ENCODE data around the gene DRGX. TPM values are rescaled to one million over a fixed set of nuclear protein-coding genes. Genes with fewer than 3 reads are reported as not detected.

Gene DRGX
- total and polyA plus RNA-seq, 2 donors (not counting 1 experiment from before 2014, with no cell fraction given), result not detected

GRCh38 chr10:49417311-49418052 is 21.6 kb upstream of the DRGX start:
- intact Hi-C loops (cut with micrococcal nuclease), result no loop called here
- Histone ChIP-seq H3K4me3 (ENCODE audit: control extremely low read depth in 1 of 5, extremely low read depth in 1 of 5, insufficient read depth in 1 of 5, low read depth in 2 of 5, low read length in 4 of 5) (no peak overlapping the region), H3K4me2 (replicated peaks; ENCODE audit: low read depth, low read length, poor library complexity, severe bottlenecking) (no peak overlapping the region), H3K27me3 (replicated peaks in 1 of 4; ENCODE audit: control extremely low read depth in 1 of 4, control insufficient read depth in 3 of 4, insufficient read depth in 4 of 4, low read length in 3 of 4) (peaks cover 0 to 2% (median 0%) of the 10 kb centered on the region in 4 experiments), H3K4me1 (ENCODE audit: control insufficient read depth in 2 of 2, insufficient read depth in 2 of 2, low read length in 2 of 2) (no peaks in the 10 kb centered on the region), H3K9ac (ENCODE audit: low read length) (no peak overlapping the region), H3K9me3 (ENCODE audit: control extremely low read depth in 1 of 3, control insufficient read depth in 2 of 3, insufficient read depth in 1 of 3, low read length in 2 of 3) (no peaks in the 10 kb centered on the region), H2AFZ (ENCODE audit: insufficient read depth, low read depth, low read length, poor library complexity, severe bottlenecking) (no peak overlapping the region), H3K79me2 (ENCODE audit: control insufficient read depth, insufficient read depth, low read length) (no peaks in the 10 kb centered on the region), H3K36me3 (replicated peaks in 1 of 2; ENCODE audit: control extremely low read depth in 1 of 2, control insufficient read depth in 1 of 2, extremely low read depth in 1 of 2, insufficient read depth in 2 of 2, low read length in 1 of 2) (no peaks in the 10 kb centered on the region), H3K27ac (ENCODE audit: low read length in 2 of 2) (no peak overlapping the region), H4K20me1 (ENCODE audit: control insufficient read depth, insufficient read depth, low read length, poor library complexity, severe bottlenecking) (no peaks in the 10 kb centered on the region)
- DNase-seq (no peak), ATAC-seq (ENCODE audit: low read depth) (no peak)
- CTCF ChIA-PET, result no interaction called here
- H3K9me3 Mint-ChIP-seq (ENCODE audit: insufficient read depth), result no peaks in the 10 kb centered on the region
- H3K4me3 Mint-ChIP-seq, result no peak overlapping the region
- no peaks in the 10 kb centered on the region for H3K4me1 Mint-ChIP-seq
- WGBS (ENCODE audit: insufficient coverage), result 93% methylated on average over 24 of the region's 29 CpGs
- H3K27me3 Mint-ChIP-seq, result peaks cover 9% of the 10 kb centered on the region
- POLR2A ChIA-PET, result no interaction called here
- no peak for TF ChIP-seq EZH2 (IDR thresholded peaks at IDR 0.05; ENCODE audit: borderline replicate concordance, insufficient read depth, low read depth, low read length, poor library complexity, severe bottlenecking)
- TF ChIP-seq CTCF (IDR thresholded peaks at IDR 0.05), result no peak
- H3K27ac Mint-ChIP-seq, result no peak overlapping the region

- Histone ChIP-seq H3K27me3 (replicated peaks in 1 of 4; ENCODE audit: control extremely low read depth in 1 of 4, control insufficient read depth in 3 of 4, insufficient read depth in 4 of 4, low read length in 3 of 4) (peaks cover 0 to 5% (median 0%) of the 10 kb centered on the region in 4 experiments), H3K4me3 (ENCODE audit: control extremely low read depth in 1 of 5, extremely low read depth in 1 of 5, insufficient read depth in 1 of 5, low read depth in 2 of 5, low read length in 4 of 5) (no peak overlapping the region), H3K27ac (ENCODE audit: low read length in 2 of 2) (no peak overlapping the region), H3K9ac (ENCODE audit: low read length) (no peak overlapping the region), H2AFZ (ENCODE audit: insufficient read depth, low read depth, low read length, poor library complexity, severe bottlenecking) (no peak overlapping the region), H4K20me1 (ENCODE audit: control insufficient read depth, insufficient read depth, low read length, poor library complexity, severe bottlenecking) (no peaks in the 10 kb centered on the region), H3K9me3 (ENCODE audit: control extremely low read depth in 1 of 3, control insufficient read depth in 2 of 3, insufficient read depth in 1 of 3, low read length in 2 of 3) (no peaks in the 10 kb centered on the region), H3K4me2 (replicated peaks; ENCODE audit: low read depth, low read length, poor library complexity, severe bottlenecking) (no peak overlapping the region), H3K36me3 (replicated peaks in 1 of 2; ENCODE audit: control extremely low read depth in 1 of 2, control insufficient read depth in 1 of 2, extremely low read depth in 1 of 2, insufficient read depth in 2 of 2, low read length in 1 of 2) (no peaks in the 10 kb centered on the region), H3K79me2 (ENCODE audit: control insufficient read depth, insufficient read depth, low read length) (no peaks in the 10 kb centered on the region), H3K4me1 (ENCODE audit: control insufficient read depth in 2 of 2, insufficient read depth in 2 of 2, low read length in 2 of 2) (no peaks in the 10 kb centered on the region)
- ATAC-seq (ENCODE audit: low read depth) (no peak), DNase-seq (no peak)
- WGBS (ENCODE audit: insufficient coverage), result no CpG with 5 or more reads among the region's 2 CpGs
- intact Hi-C loops (cut with micrococcal nuclease), result no loop called here
- Mint-ChIP-seq H3K27me3 (peaks cover 18% of the 10 kb centered on the region), H3K9me3 (ENCODE audit: insufficient read depth) (no peaks in the 10 kb centered on the region), H3K27ac (no peak overlapping the region), H3K4me3 (no peak overlapping the region), H3K4me1 (no peaks in the 10 kb centered on the region)
- no peak for TF ChIP-seq CTCF (IDR thresholded peaks at IDR 0.05)
- TF ChIP-seq EZH2 (IDR thresholded peaks at IDR 0.05; ENCODE audit: borderline replicate concordance, insufficient read depth, low read depth, low read length, poor library complexity, severe bottlenecking), result no peak
- POLR2A ChIA-PET, result no interaction called here
- CTCF ChIA-PET, result interaction anchor here (1.0 kb wide), 1 partner anchor 8 kb away, joined by 7 read pairs; no protein-coding TSS in a partner anchor
Observed at GRCh38 chr10:49415846-49416245, 20.0 kb upstream of the DRGX start.

Data from B cell (primary cell).